Hepatocyte (in vitro differentiated cells): ENCODE data around the gene LILRA5. TPM values are rescaled to one million over a fixed set of nuclear protein-coding genes. Genes with fewer than 3 reads are reported as not detected.

Experiments used
- DNase-seq: peaks from one replicate; pipeline ENCODE4 v3.0.0-alpha.2; 2016; ENCODE audit warnings: low spot score
- H2AFZ ChIP-seq: fragments of 200-600 bp; sonication (generic); 2 replicates; pipeline ENCODE4 v1.6.0; 2016; ENCODE audit warnings: antibody characterized with exemption, mild to moderate bottlenecking
- H3K27ac ChIP-seq: fragments of 200-600 bp; sonication (generic); 2 replicates; pipeline ENCODE4 v1.5.1; 2016; ENCODE audit warnings: mild to moderate bottlenecking
- H3K27me3 ChIP-seq: fragments of 200-600 bp; sonication (generic); 2 replicates; pipeline ENCODE4 v1.6.1; 2016
- H3K36me3 ChIP-seq: fragments of 200-600 bp; sonication (generic); replicated peaks from 2 replicates; pipeline ENCODE4 v1.5.1; 2016; ENCODE audit warnings: low read depth; ENCODE audit not compliant: insufficient read depth
- H3K4me1 ChIP-seq: fragments of 200-600 bp; sonication (generic); 2 replicates; pipeline ENCODE4 v1.5.1; 2016; ENCODE audit warnings: mild to moderate bottlenecking, moderate library complexity; ENCODE audit not compliant: insufficient read depth
- H3K4me2 ChIP-seq: fragments of 200-600 bp; sonication (generic); 2 replicates; pipeline ENCODE4 v1.6.0; 2016
- H3K4me3 ChIP-seq: fragments of 200-600 bp; sonication (generic); 2 replicates; pipeline ENCODE4 v1.5.1; 2016; ENCODE audit warnings: mild to moderate bottlenecking
- H3K79me2 ChIP-seq: fragments of 200-600 bp; sonication (generic); 2 replicates; pipeline ENCODE4 v1.6.0; 2017; ENCODE audit warnings: mild to moderate bottlenecking
- H3K9me2 ChIP-seq: fragments of 200-600 bp; sonication (generic); replicated peaks from 2 replicates; pipeline ENCODE4 v1.6.0; 2017; ENCODE audit warnings: mild to moderate bottlenecking; ENCODE audit not compliant: insufficient read depth
- H3K9me3 ChIP-seq: fragments of 200-600 bp; sonication (generic); 2 replicates; pipeline ENCODE4 v1.5.1; 2016; ENCODE audit warnings: low read depth, mild to moderate bottlenecking
- H4K20me1 ChIP-seq: fragments of 200-600 bp; sonication (generic); 2 replicates; pipeline ENCODE4 v1.6.0; 2016; ENCODE audit warnings: mild to moderate bottlenecking; ENCODE audit not compliant: insufficient read depth, poor library complexity, severe bottlenecking
- CTCF ChIP-seq: fragments of 200-600 bp; sonication (generic); IDR thresholded peaks from 2 replicates; pipeline ENCODE4 v1.5.1; 2016; ENCODE audit warnings: antibody characterized with exemption, mild to moderate bottlenecking; ENCODE audit not compliant: poor library complexity
- EZH2 ChIP-seq: fragments of 200-600 bp; sonication (generic); IDR thresholded peaks from 2 replicates; pipeline ENCODE4 v1.6.1; 2016; ENCODE audit warnings: antibody characterized with exemption, mild to moderate bottlenecking, borderline replicate concordance
- EZH2phosphoT487 ChIP-seq: fragments of 200-600 bp; sonication (generic); IDR thresholded peaks from one replicate; pipeline ENCODE4 v1.6.1; 2018; ENCODE audit warnings: antibody characterized with exemption, mild to moderate bottlenecking, low read depth, moderate library complexity; ENCODE audit not compliant: unreplicated experiment, severe bottlenecking
- WGBS: methylation state at CpG from one replicate; pipeline ENCODE4 v1.1.6; 2016; ENCODE audit warnings: low lambda C conversion rate; ENCODE audit errors: missing lambda C conversion rate; 5-methylcytosine and 5-hydroxymethylcytosine counted together
- polyA plus RNA-seq: library from polyadenylated mRNA; unstranded; fragments of >200 nt; fragmentation: Nextera tagmentation; extraction: Ambion mirVana; gene quantifications from 2 replicates; pipeline ENCODE4 v1.2.1, GENCODE V29; 2016
- total RNA-seq: library from RNA; depleted of rRNA; stranded (reverse); fragments of >200 nt; gene quantifications from 2 replicates; pipeline ENCODE4 v1.2.3, GENCODE V29; 2014

LILRA5 gene
- total and polyA plus RNA-seq, 2 experiments from 2014 or later: not detected

GRCh38 chr19:54336893-54337857, 24.2 kb upstream of the LILRA5 start:
- Histone ChIP-seq H3K4me3 (no peak overlapping the region), H3K27ac (no peak overlapping the region)
- WGBS: 81% methylated on average over 31 of the region's 34 CpGs

GRCh38 chr19:54335979-54336892, 23.3 kb upstream of the LILRA5 start:
- Histone ChIP-seq H3K4me1 (no peaks in the 10 kb centered on the region), H3K4me2 (no peak overlapping the region), H3K27me3 (no peaks in the 10 kb centered on the region), H3K27ac (no peak overlapping the region), H2AFZ (no peak overlapping the region), H4K20me1 (no peaks in the 10 kb centered on the region), H3K9me2 (no peaks in the 10 kb centered on the region), H3K9me3 (no peaks in the 10 kb centered on the region), H3K79me2 (no peaks in the 10 kb centered on the region), H3K4me3 (no peak overlapping the region), H3K36me3 (no peaks in the 10 kb centered on the region)
- TF ChIP-seq CTCF (no peak), EZH2phosphoT487 (no peak), EZH2 (no peak)
- no peak for DNase-seq
- WGBS: 85% methylated on average over 12 of the region's 12 CpGs

More at GRCh38 chr19:54336893-54337857, 24.2 kb upstream of the LILRA5 start:
- TF ChIP-seq EZH2phosphoT487 (no peak), EZH2 (no peak), CTCF (no peak)
- Histone ChIP-seq H2AFZ (no peak overlapping the region), H3K9me3 (no peaks in the 10 kb centered on the region), H4K20me1 (no peaks in the 10 kb centered on the region), H3K36me3 (no peaks in the 10 kb centered on the region), H3K4me2 (no peak overlapping the region), H3K9me2 (no peaks in the 10 kb centered on the region), H3K79me2 (no peaks in the 10 kb centered on the region), H3K27me3 (no peaks in the 10 kb centered on the region), H3K4me1 (no peaks in the 10 kb centered on the region)
- DNase-seq: no peak

GRCh38 chr19:54335164-54335563, 22.2 kb upstream of the LILRA5 start:
- Histone ChIP-seq H3K79me2 (no peaks in the 10 kb centered on the region), H3K9me3 (no peaks in the 10 kb centered on the region), H3K9me2 (no peaks in the 10 kb centered on the region), H3K36me3 (no peaks in the 10 kb centered on the region), H3K4me3 (no peak overlapping the region), H4K20me1 (no peaks in the 10 kb centered on the region), H3K27ac (no peak overlapping the region), H2AFZ (no peak overlapping the region), H3K4me1 (no peaks in the 10 kb centered on the region), H3K4me2 (no peak overlapping the region), H3K27me3 (no peaks in the 10 kb centered on the region)
- no peak for TF ChIP-seq EZH2phosphoT487
- no peak for TF ChIP-seq EZH2
- no peak for TF ChIP-seq CTCF
- DNase-seq: no peak
- 59% methylated on average over 5 of the region's 5 CpGs for WGBS
